GM18909 (cell line): ENCODE data around the gene SVBP.

ENCODE experiments used
- ATAC-seq: cut with Tn5 transposase; IDR thresholded peaks from one replicate; pipeline ENCODE4 v1.9.1; 2021; ENCODE audit warnings: mild to moderate bottlenecking; ENCODE audit not compliant: unreplicated experiment, poor library complexity

SVBP gene

GRCh38 chr1:42766741-42767509 lies 50.3 kb downstream of the SVBP start, which contains the start of the genes C1orf50 and P3H1:
TSS of gene C1orf50 (plus strand) at chr1:42767249. CDS start at chr1:42767312, 63 bp downstream.
TSS of gene P3H1 (minus strand) at chr1:42767028. CDS start at chr1:42766971, 57 bp downstream.
- ATAC-seq, result peak; percentile 90

- peak; percentile 21 for ATAC-seq
Measured at GRCh38 chr1:42765832-42766740, 51.1 kb downstream of the SVBP start.

GRCh38 chr1:42765269-42765668 lies 51.9 kb downstream of the SVBP start:
- no peak for ATAC-seq

- ATAC-seq, result no peak
Measured at GRCh38 chr1:42762269-42762668, 54.9 kb downstream of the SVBP start.

GRCh38 chr1:42761567-42761966 lies 55.6 kb downstream of the SVBP start:
- ATAC-seq, result no peak

GRCh38 chr1:42759114-42759513 lies 58.1 kb downstream of the SVBP start:
- no peak for ATAC-seq

- no peak for ATAC-seq
Measured at GRCh38 chr1:42758641-42759040, 58.6 kb downstream of the SVBP start.

- no peak for ATAC-seq
Measured at GRCh38 chr1:42757892-42758275, 59.3 kb downstream of the SVBP start.
